HEK293 (cell line): ENCODE data around the gene TCF12.

Source experiments
- CTCF ChIP-seq: fragments of 450-650 bp; formaldehyde crosslinking; IDR thresholded peaks from 2 replicates; pipeline ENCODE4 v1.5.1; 2016; ENCODE audit warnings: missing biosample characterization, missing genetic modification characterization
- MEIS1 ChIP-seq: sonication (generic); formaldehyde crosslinking; IDR thresholded peaks from 2 replicates; pipeline ENCODE4 v1.8.1; 2022; ENCODE audit warnings: missing genetic modification reagents, mild to moderate bottlenecking, borderline replicate concordance
- PATZ1 ChIP-seq: fragments of 450-650 bp; formaldehyde crosslinking; IDR thresholded peaks from 2 replicates; pipeline ENCODE4 v1.5.1; 2016; ENCODE audit warnings: missing biosample characterization, missing genetic modification characterization
- YY1 ChIP-seq: fragments of 450-650 bp; formaldehyde crosslinking; IDR thresholded peaks from 2 replicates; pipeline ENCODE4 v1.5.1; 2018; ENCODE audit warnings: missing biosample characterization, missing genetic modification characterization
- ZFP69B ChIP-seq: fragments of 450-650 bp; formaldehyde crosslinking; IDR thresholded peaks from 2 replicates; pipeline ENCODE4 v1.5.1; 2016; ENCODE audit warnings: missing biosample characterization, missing genetic modification characterization
- ZNF280D ChIP-seq: fragments of 450-650 bp; formaldehyde crosslinking; IDR thresholded peaks from 2 replicates; pipeline ENCODE4 v1.5.1; 2016; ENCODE audit warnings: missing biosample characterization, missing genetic modification characterization
- ZNF514 ChIP-seq: fragments of 450-650 bp; formaldehyde crosslinking; IDR thresholded peaks from 2 replicates; pipeline ENCODE4 v1.5.1; 2016; ENCODE audit warnings: missing biosample characterization, missing genetic modification characterization
- ZNF544 ChIP-seq: fragments of 450-650 bp; formaldehyde crosslinking; IDR thresholded peaks from 2 replicates; pipeline ENCODE4 v1.5.0; 2017; ENCODE audit warnings: missing biosample characterization, missing genetic modification characterization

DNA sequence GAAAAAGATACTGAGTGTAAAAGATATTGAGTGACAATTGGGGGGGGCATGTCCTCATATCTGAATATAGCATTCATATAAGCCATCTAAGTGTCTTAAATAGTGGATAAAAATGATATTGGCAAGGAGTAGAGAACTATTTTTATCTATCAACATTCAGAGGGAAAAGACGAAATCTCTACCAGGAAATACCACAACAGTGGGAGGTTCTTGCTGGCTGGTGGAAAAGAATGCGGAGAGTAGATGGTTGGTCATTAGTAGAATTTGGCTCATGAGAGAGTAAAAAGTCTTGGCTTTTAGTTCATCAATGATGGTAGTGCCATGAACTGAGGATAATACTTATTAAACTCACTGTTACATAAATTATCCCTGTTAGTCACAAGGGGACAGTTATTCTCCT lies 4.8 kb upstream of the TCF12 start:
- TF ChIP-seq MEIS1 (CRISPR knock-in tag) (no peak), ZNF280D (no peak), CTCF (tag by site-specific recombination) (no peak), YY1 (tag by site-specific recombination) (no peak), ZNF544 (tag by site-specific recombination) (no peak), ZFP69B (tag by site-specific recombination) (no peak), PATZ1 (no peak), ZNF514 (tag by site-specific recombination) (no peak)
